Large intestine (tissue), 3 donors: ENCODE data around the gene ARAP2. TPM values are rescaled to one million over a fixed set of nuclear protein-coding genes. Genes with fewer than 3 reads are reported as not detected.

Experiments used
- DNase-seq, 2 donors: peaks; one replicate each; pipeline versions ENCODE4 v3.0.0 to v3.0.0-alpha.2; 2013
- H3K27ac ChIP-seq: one replicate; pipeline ENCODE4 v1.5.1; 2013; ENCODE audit warnings: low read length
- H3K27me3 ChIP-seq: 2 replicates; pipeline ENCODE4 v1.6.1; 2013; ENCODE audit warnings: low read length; ENCODE audit not compliant: control insufficient read depth, insufficient read depth
- H3K36me3 ChIP-seq: 2 replicates; pipeline ENCODE4 v1.6.1; 2013; ENCODE audit warnings: low read length; ENCODE audit not compliant: control insufficient read depth, insufficient read depth
- H3K4me1 ChIP-seq: one replicate; pipeline ENCODE4 v1.6.1; 2013; ENCODE audit warnings: low read length; ENCODE audit not compliant: control insufficient read depth, insufficient read depth
- H3K4me3 ChIP-seq: one replicate; pipeline ENCODE4 v1.5.1; 2013; ENCODE audit warnings: low read length
- H3K9me3 ChIP-seq: one replicate; pipeline ENCODE4 v1.6.1; 2013; ENCODE audit warnings: mild to moderate bottlenecking, low read depth, low read length, moderate library complexity; ENCODE audit not compliant: control insufficient read depth
- WGBS: methylation state at CpG from one replicate; pipeline ENCODE4 v1.1.5; 2013; ENCODE audit warnings: low lambda C conversion rate; ENCODE audit not compliant: insufficient coverage; 5-methylcytosine and 5-hydroxymethylcytosine counted together
- polyA plus RNA-seq: library from polyadenylated mRNA; unstranded; fragments of 120-200 nt; gene quantifications from one replicate; pipeline ENCODE4 v1.2.1, GENCODE V29; 2013

Gene ARAP2
- polyA plus RNA-seq, 1 donor: 13.6 TPM

- H3K4me1 ChIP-seq: no peaks in the 10 kb centered on the region
- no CpG with 5 or more reads among the region's 6 CpGs for WGBS
- peaks cover 4% of the 10 kb centered on the region for H3K36me3 ChIP-seq
- H3K4me3 ChIP-seq: no peak overlapping the region
- DNase-seq: no peak
- no peaks in the 10 kb centered on the region for H3K27me3 ChIP-seq
- H3K9me3 ChIP-seq: no peaks in the 10 kb centered on the region
- no peak overlapping the region for H3K27ac ChIP-seq
These were observed 64.1 kb downstream of the ARAP2 start for GRCh38 chr4:36180206-36180605.

DNA sequence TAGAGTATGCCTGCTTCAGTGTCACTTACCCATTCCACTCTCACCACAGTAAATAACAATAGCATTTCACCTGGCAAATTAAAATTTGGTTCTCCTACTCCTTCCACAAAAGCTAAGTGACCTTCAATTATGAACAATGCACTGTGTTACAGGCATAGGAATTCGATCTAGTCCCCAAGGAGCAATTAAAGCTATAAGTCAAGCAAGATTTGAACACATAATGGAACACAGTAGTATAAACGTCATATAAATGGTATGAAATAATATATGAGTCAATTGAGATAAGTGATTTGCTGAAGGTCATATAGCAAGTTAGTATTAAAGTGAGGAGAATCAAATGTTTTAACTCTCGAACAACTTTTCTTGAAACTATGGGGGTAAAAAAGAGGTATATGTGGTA lies 65.8 kb downstream of the ARAP2 start:
- no peak for DNase-seq
- 100% methylated on average over 2 of the region's 3 CpGs for WGBS

GRCh38 chr4:36177946-36178345 lies 66.4 kb downstream of the ARAP2 start:
- Histone ChIP-seq H3K9me3 (no peaks in the 10 kb centered on the region), H3K4me3 (no peak overlapping the region), H3K36me3 (no peaks in the 10 kb centered on the region), H3K4me1 (no peaks in the 10 kb centered on the region), H3K27ac (no peak overlapping the region), H3K27me3 (no peaks in the 10 kb centered on the region)
- DNase-seq: no peak
- WGBS: no CpG with 5 or more reads among the region's 1 CpG

More for the DNA sequence above, 65.8 kb downstream of the ARAP2 start:
- no peaks in the 10 kb centered on the region for H3K4me1 ChIP-seq
- H3K27ac ChIP-seq: no peak overlapping the region
- H3K36me3 ChIP-seq: no peaks in the 10 kb centered on the region
- no peaks in the 10 kb centered on the region for H3K27me3 ChIP-seq
- no peak overlapping the region for H3K4me3 ChIP-seq
- H3K9me3 ChIP-seq: no peaks in the 10 kb centered on the region

- Histone ChIP-seq H3K9me3 (no peaks in the 10 kb centered on the region), H3K27ac (no peak overlapping the region), H3K27me3 (no peaks in the 10 kb centered on the region), H3K36me3 (no peaks in the 10 kb centered on the region), H3K4me3 (no peak overlapping the region), H3K4me1 (no peaks in the 10 kb centered on the region)
- no peak for DNase-seq
These were observed 69.7 kb downstream of the ARAP2 start for GRCh38 chr4:36174570-36174969.

GRCh38 chr4:36173905-36174304 lies 70.4 kb downstream of the ARAP2 start:
- H3K9me3 ChIP-seq: no peaks in the 10 kb centered on the region
- no peak for DNase-seq

DNA sequence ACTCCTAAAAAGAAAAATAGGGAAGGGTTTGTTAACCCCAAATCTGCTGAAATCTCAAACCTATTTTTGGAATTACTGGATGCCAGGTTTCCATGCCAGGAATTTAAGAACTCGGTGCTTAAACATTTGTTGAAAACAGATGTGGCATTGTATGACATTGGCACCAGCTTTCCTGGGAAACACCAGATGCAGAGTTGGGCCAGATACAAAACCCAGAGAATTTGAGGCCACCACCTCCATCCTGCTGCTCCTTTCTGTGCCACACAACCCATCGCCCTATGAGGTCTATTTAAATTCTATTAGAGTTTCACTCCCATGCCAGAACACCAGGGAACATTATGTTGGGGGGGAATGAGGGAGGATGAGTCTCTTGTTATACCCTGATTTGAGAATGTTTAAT lies 71.7 kb downstream of the ARAP2 start:
- no peak for DNase-seq
- Histone ChIP-seq H3K36me3 (no peaks in the 10 kb centered on the region), H3K4me3 (no peak overlapping the region), H3K27ac (no peak overlapping the region), H3K9me3 (no peaks in the 10 kb centered on the region), H3K27me3 (no peaks in the 10 kb centered on the region), H3K4me1 (no peaks in the 10 kb centered on the region)
- WGBS: 60% methylated on average over 1 of the region's 2 CpGs

More at GRCh38 chr4:36173905-36174304, 70.4 kb downstream of the ARAP2 start:
- H3K4me3 ChIP-seq: no peak overlapping the region
- no peak overlapping the region for H3K27ac ChIP-seq
- no peaks in the 10 kb centered on the region for H3K36me3 ChIP-seq
- H3K4me1 ChIP-seq: no peaks in the 10 kb centered on the region
- H3K27me3 ChIP-seq: no peaks in the 10 kb centered on the region

- Histone ChIP-seq H3K27me3 (no peaks in the 10 kb centered on the region), H3K36me3 (peaks cover 6% of the 10 kb centered on the region), H3K4me3 (no peak overlapping the region), H3K27ac (no peak overlapping the region), H3K4me1 (no peaks in the 10 kb centered on the region), H3K9me3 (no peaks in the 10 kb centered on the region)
- no peak for DNase-seq
- WGBS: 93% methylated on average over 3 of the region's 6 CpGs
These were observed 76.0 kb downstream of the ARAP2 start for GRCh38 chr4:36168127-36168878.

- DNase-seq: no peak
These were observed 78.7 kb downstream of the ARAP2 start for GRCh38 chr4:36165631-36166005.

DNA sequence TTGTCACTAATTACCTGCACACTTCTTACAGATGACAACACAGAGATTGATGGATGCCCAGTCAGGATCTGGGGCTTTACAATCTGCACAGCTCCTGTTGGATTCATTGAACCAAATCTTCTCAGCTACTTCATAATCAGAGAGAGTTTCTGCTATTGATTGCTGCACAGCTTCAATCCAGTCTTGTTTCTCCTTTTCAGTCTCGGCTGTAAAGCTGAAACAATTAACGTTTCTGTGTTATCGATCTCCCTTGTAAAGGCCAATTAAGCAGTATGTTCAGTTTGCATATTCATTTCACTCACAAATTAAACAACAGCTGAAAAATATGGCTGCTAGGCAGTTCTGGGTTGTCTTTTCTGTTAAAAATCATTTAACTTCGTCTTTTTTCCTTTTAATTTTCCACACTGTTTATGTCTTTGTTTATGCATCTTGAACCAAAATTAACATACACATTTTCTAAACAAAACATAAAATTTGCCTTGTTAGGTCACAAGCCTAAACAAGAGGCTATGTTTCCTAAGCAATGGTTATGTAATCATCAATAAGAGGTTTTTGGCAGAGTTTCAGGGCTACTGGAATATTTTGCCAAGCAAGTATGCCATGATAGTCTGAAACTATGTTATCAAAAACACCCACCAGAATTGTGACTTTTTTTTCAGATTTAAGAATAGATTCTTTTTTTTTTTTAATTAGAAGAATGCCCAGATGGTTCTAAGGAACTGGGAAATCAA lies 79.2 kb downstream of the ARAP2 start:
- no peak for DNase-seq
- H3K9me3 ChIP-seq: no peaks in the 10 kb centered on the region
- no peaks in the 10 kb centered on the region for H3K27me3 ChIP-seq
- H3K36me3 ChIP-seq: peaks cover 12% of the 10 kb centered on the region
- H3K4me3 ChIP-seq: no peak overlapping the region
- WGBS: 89% methylated on average over 4 of the region's 4 CpGs
- H3K4me1 ChIP-seq: no peaks in the 10 kb centered on the region
- no peak overlapping the region for H3K27ac ChIP-seq

More at GRCh38 chr4:36165631-36166005, 78.7 kb downstream of the ARAP2 start:
- no peak overlapping the region for H3K4me3 ChIP-seq
- 64% methylated on average over 2 of the region's 2 CpGs for WGBS
- peaks cover 11% of the 10 kb centered on the region for H3K36me3 ChIP-seq
- no peaks in the 10 kb centered on the region for H3K9me3 ChIP-seq
- no peaks in the 10 kb centered on the region for H3K27me3 ChIP-seq
- no peaks in the 10 kb centered on the region for H3K4me1 ChIP-seq
- H3K27ac ChIP-seq: no peak overlapping the region

DNA sequence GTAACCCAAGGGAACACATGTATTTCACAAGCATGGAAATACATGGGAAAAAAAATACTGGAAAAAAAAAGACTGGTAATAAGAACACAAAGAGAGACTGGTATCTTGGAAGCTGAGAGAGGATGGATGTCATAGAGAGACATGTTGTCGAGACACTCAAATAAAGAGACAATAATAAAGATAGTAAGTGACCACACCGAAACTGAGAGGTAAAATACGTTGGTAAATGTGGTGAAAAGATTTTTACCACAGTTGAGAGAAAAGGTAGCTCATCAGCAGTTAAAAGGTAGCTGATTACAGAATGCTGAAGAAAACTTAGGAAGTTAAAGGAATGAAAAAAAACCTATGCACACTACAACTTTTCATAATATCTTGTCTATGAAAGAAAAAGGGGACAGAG lies 81.1 kb downstream of the ARAP2 start:
- Histone ChIP-seq H3K4me1 (no peaks in the 10 kb centered on the region), H3K9me3 (no peaks in the 10 kb centered on the region), H3K36me3 (peaks cover 17% of the 10 kb centered on the region), H3K27me3 (no peaks in the 10 kb centered on the region), H3K4me3 (no peak overlapping the region), H3K27ac (no peak overlapping the region)
- no peak for DNase-seq
- 95% methylated on average over 2 of the region's 3 CpGs for WGBS

GRCh38 chr4:36159208-36159607 lies 85.1 kb downstream of the ARAP2 start:
- peaks cover 17% of the 10 kb centered on the region for H3K36me3 ChIP-seq
- H3K27ac ChIP-seq: no peak overlapping the region
- WGBS: 100% methylated on average over 1 of the region's 5 CpGs
- no peaks in the 10 kb centered on the region for H3K9me3 ChIP-seq
- H3K4me3 ChIP-seq: no peak overlapping the region
- DNase-seq: no peak
- no peaks in the 10 kb centered on the region for H3K27me3 ChIP-seq
- H3K4me1 ChIP-seq: no peaks in the 10 kb centered on the region
